AG09309 (cell line): ENCODE data around the gene PPAT.

ENCODE experiments used
- DNase-seq: peaks from one replicate; pipeline ENCODE4 v3.0.0-alpha.2; 2010; ENCODE audit warnings: low read depth
- H3K4me3 ChIP-seq: 2 replicates; pipeline ENCODE4 v1.5.1; 2011; ENCODE audit warnings: mild to moderate bottlenecking, low read depth, low read length, moderate library complexity; ENCODE audit not compliant: control insufficient read depth
- CTCF ChIP-seq: IDR thresholded peaks from 2 replicates; pipeline ENCODE4 v1.5.1; 2011; ENCODE audit warnings: mild to moderate bottlenecking, low read depth, low read length, inconsistent platforms; ENCODE audit not compliant: insufficient read depth, control insufficient read depth; ENCODE audit errors: missing control alignments

Gene PPAT

GRCh38 chr4:56409511-56410090 is 25.8 kb downstream of the PPAT start:
- TF ChIP-seq CTCF, result no peak
- no peak overlapping the region for H3K4me3 ChIP-seq
- DNase-seq, result no peak

- TF ChIP-seq CTCF, result no peak
- H3K4me3 ChIP-seq, result no peak overlapping the region
- no peak for DNase-seq
Measured at GRCh38 chr4:56408978-56409377, 26.4 kb downstream of the PPAT start.

GRCh38 chr4:56406151-56406550 is 29.3 kb downstream of the PPAT start:
- TF ChIP-seq CTCF, result no peak
- no peak for DNase-seq

GRCh38 chr4:56405016-56405415 is 30.4 kb downstream of the PPAT start:
- no peak for TF ChIP-seq CTCF
- H3K4me3 ChIP-seq, result no peak overlapping the region
- DNase-seq, result no peak

More at GRCh38 chr4:56406151-56406550, 29.3 kb downstream of the PPAT start:
- no peak overlapping the region for H3K4me3 ChIP-seq

GRCh38 chr4:56400560-56400959 is 34.9 kb downstream of the PPAT start:
- DNase-seq, result no peak
- no peak overlapping the region for H3K4me3 ChIP-seq
- no peak for TF ChIP-seq CTCF

GRCh38 chr4:56391270-56391669 is 44.1 kb downstream of the PPAT start:
- no peak for DNase-seq
- H3K4me3 ChIP-seq, result no peak overlapping the region
- no peak for TF ChIP-seq CTCF

GRCh38 chr4:56389558-56389957 is 45.9 kb downstream of the PPAT start:
- H3K4me3 ChIP-seq, result no peak overlapping the region
- DNase-seq, result no peak
- TF ChIP-seq CTCF, result no peak
